Measurements from ENCODE around the gene PTGIR.

GRCh38 chr19:46591254-46591653 is 33.6 kb downstream of the PTGIR start:
- TF ChIP-seq ZNF384 (IDR thresholded peaks at IDR 0.05; ENCODE audit: borderline replicate concordance, low read depth, low read length), result no peak
- no peak for TF ChIP-seq RCOR1 (conservative IDR thresholded peaks at IDR 0.05; ENCODE audit: low read depth, low read length)
- TF ChIP-seq MAX (IDR thresholded peaks at IDR 0.05; ENCODE audit: low read depth, low read length), result no peak
- TF ChIP-seq CTCF (IDR thresholded peaks at IDR 0.05 in 2 of 3, conservative IDR thresholded peaks at IDR 0.05 in 1 of 3; ENCODE audit: control insufficient read depth in 2 of 3, extremely low read depth in 1 of 3, insufficient read depth in 1 of 3, low read depth in 3 of 3, low read length in 3 of 3), result no peak
- no peak for TF ChIP-seq EZH2 (IDR thresholded peaks at IDR 0.05; ENCODE audit: borderline replicate concordance, control insufficient read depth, low read depth, low read length)
- no peak for TF ChIP-seq HDAC2 (IDR thresholded peaks at IDR 0.05)
- no peak for TF ChIP-seq SMC3 (IDR thresholded peaks at IDR 0.05; ENCODE audit: borderline replicate concordance, low read length)
- TF ChIP-seq BACH1 (IDR thresholded peaks at IDR 0.05; ENCODE audit: borderline replicate concordance), result no peak
- no peak for TF ChIP-seq SPI1 (IDR thresholded peaks at IDR 0.05; ENCODE audit: borderline replicate concordance, insufficient read depth, low read depth, low read length)
- no peak for TF ChIP-seq ATF7 (IDR thresholded peaks at IDR 0.05; ENCODE audit: low read depth)

Data from GM12878 (cell line).